ENCODE measurements around the gene CACNB2.
"Not testable (repeated sequence)": the region's sequence is repeated elsewhere in the genome, so short reads cannot be mapped to it uniquely, and the experiment has no call there.

CACNB2 gene

DNA sequence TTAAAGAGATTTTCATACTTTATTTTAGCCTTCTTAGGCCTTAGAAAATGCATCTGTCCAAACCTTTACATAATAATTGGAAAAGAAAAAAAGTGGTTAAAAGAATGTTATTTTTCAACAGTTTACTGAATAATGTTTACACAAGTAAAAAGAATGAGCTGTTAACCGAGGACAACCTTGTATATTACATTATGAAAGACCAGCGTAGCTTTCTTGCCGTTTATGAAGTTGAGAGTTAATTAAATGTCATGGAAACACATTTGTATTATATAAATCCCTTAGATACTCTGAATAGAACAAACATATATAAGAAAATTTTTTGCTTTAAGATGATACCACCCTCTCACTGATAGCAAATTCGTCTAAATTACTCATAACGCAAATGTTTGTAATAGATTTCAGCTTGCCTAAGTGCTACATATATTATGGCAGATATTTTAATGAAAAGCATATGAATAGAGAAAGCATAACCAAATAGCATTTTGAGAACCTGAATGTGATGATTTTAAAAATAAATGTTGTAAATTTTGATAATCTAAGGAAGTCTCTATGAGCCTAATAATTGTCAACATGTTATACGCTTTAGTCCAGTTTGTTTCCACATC lies 9.1 kb downstream of the CACNB2 start:
- Mint-ChIP-seq H3K9me3 (no peaks in the 10 kb centered on the region), H3K4me3 (no peak overlapping the region), H3K4me1 (no peaks in the 10 kb centered on the region), H3K27me3 (ENCODE audit: low read depth) (peaks cover 17% of the 10 kb centered on the region), H3K36me3 (ENCODE audit: low read depth) (no peaks in the 10 kb centered on the region), H3K27ac (no peak overlapping the region)
- TF ChIP-seq, protein P1, sequence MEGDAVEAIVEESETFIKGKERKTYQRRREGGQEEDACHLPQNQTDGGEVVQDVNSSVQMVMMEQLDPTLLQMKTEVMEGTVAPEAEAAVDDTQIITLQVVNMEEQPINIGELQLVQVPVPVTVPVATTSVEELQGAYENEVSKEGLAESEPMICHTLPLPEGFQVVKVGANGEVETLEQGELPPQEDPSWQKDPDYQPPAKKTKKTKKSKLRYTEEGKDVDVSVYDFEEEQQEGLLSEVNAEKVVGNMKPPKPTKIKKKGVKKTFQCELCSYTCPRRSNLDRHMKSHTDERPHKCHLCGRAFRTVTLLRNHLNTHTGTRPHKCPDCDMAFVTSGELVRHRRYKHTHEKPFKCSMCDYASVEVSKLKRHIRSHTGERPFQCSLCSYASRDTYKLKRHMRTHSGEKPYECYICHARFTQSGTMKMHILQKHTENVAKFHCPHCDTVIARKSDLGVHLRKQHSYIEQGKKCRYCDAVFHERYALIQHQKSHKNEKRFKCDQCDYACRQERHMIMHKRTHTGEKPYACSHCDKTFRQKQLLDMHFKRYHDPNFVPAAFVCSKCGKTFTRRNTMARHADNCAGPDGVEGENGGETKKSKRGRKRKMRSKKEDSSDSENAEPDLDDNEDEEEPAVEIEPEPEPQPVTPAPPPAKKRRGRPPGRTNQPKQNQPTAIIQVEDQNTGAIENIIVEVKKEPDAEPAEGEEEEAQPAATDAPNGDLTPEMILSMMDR (IDR thresholded peaks at IDR 0.05; ENCODE audit: unreplicated experiment in 3 of 3) = no peak

DNA sequence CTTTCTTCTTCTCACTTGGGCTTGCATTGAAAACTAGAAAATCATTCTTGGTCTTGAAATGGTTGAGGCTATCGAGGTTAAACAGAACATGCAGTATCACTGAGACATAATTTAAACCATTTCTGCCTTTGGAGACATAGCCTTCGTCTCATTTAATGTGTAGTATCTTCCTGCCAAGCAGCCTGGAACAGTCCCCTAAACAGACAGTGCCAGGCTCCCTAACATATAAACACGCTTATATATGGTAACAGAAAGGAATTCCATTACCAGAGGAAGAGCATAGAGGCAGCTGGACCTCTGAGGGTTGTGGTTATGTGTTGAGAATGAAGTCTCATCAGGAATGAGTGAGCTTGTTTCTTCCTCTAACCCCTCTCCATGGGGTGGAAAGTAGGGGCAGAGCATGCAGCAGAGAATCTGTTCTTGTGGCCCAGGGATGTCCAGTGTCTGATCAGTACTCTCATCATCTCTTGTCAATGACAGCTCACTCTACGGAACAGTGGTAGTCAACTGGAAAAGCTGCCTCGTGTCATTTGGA lies 11.2 kb downstream of the CACNB2 start:
- Mint-ChIP-seq H3K36me3 (ENCODE audit: low read depth) (no peaks in the 10 kb centered on the region), H3K27me3 (ENCODE audit: low read depth) (peaks cover 4% of the 10 kb centered on the region), H3K4me3 (no peak overlapping the region), H3K27ac (no peak overlapping the region), H3K9me3 (no peaks in the 10 kb centered on the region), H3K4me1 (no peaks in the 10 kb centered on the region)
- TF ChIP-seq, protein P1 (IDR thresholded peaks at IDR 0.05; ENCODE audit: unreplicated experiment in 3 of 3) = no peak

DNA sequence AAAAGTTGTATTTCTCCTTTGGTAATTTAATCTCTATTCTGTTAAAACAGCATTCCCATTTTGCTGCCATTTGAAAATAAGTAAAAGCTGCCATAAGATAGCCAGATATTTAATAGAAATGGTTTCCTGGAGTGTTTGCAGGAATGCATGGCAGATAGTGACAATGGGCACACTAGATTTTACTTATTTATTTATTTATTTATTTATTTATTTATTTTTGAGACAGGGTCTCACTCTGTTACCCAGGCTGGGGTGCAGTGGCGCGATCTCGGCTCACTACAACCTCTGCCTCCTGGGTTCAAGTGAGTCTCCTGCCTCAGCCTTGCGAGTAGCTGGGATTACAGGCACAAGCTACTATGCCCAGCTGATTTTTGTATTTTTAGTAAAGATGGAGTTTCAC lies 13.2 kb downstream of the CACNB2 start:
- H3K27me3 Mint-ChIP-seq (ENCODE audit: low read depth); H3K27ac Mint-ChIP-seq; H3K9me3 Mint-ChIP-seq; H3K4me3 Mint-ChIP-seq; H3K4me1 Mint-ChIP-seq; H3K36me3 Mint-ChIP-seq (ENCODE audit: low read depth): not testable (repeated sequence)

DNA sequence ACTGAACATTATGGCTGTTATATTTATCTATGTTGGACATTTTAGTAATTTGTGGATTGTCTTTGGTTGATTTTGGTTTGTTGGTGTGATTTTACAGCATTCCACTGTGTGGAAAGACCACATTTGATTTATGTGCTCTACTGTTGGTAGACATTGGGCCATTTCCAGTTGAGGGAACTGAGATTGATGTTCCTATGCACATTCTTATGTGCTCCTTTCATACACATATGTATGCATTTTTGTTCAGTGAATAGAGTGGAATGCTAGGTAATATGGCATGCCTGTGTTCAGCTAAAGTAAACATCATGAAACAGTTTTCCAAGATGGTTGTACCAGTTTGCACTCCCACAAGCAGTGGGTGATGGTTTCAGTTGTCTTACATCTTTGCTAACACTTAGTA lies 15.1 kb downstream of the CACNB2 start:
- TF ChIP-seq, protein P1 (IDR thresholded peaks at IDR 0.05; ENCODE audit: unreplicated experiment in 3 of 3) = no peak
- H3K9me3 Mint-ChIP-seq = no peaks in the 10 kb centered on the region
- peaks cover 4% of the 10 kb centered on the region for H3K27me3 Mint-ChIP-seq (ENCODE audit: low read depth)
- H3K27ac Mint-ChIP-seq = no peak overlapping the region
- H3K36me3 Mint-ChIP-seq (ENCODE audit: low read depth) = no peaks in the 10 kb centered on the region
- H3K4me3 Mint-ChIP-seq = no peak overlapping the region
- peaks cover 16% of the 10 kb centered on the region for H3K4me1 Mint-ChIP-seq

DNA sequence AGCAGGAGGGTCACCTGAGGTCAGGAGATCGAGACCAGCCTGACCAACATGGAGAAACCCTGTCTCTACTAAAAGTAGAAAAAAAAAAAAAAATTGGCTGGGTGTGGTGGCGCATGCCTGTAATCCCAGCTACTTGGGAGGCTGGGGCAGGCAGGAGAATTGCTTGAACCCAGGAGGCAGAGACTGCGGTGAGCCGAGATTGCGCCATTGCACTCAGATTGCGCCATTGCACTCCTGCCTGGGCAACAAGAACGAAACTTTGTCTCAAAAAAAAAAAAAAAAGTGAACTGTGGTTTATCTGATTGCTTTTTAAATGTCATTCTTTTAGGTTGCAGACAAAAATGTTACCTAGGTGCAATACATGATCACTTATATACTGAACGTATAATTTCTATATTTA lies 16.6 kb downstream of the CACNB2 start:
- peaks cover 21% of the 10 kb centered on the region for H3K4me1 Mint-ChIP-seq
- not testable (repeated sequence) for H3K36me3 Mint-ChIP-seq (ENCODE audit: low read depth); H3K4me3 Mint-ChIP-seq; H3K27me3 Mint-ChIP-seq (ENCODE audit: low read depth); H3K9me3 Mint-ChIP-seq; H3K27ac Mint-ChIP-seq

DNA sequence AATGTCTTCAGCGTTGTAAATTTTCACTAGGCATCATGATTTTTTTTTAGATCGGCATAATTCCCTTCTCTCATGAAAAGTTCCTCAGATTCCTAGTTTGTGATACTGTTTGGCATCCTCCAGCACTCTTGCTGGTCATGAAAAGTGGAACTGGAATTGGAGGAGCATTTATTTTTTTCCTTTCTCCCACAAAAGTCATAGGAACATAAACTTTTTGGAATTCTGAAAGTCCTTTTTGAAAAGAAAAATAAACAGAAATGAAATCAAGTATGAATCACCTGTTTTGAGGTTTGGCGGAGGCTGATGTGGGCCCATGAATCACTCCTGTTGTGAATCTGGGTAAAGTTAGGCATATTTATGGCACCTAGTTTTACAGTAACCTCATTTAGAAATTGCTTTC lies 17.7 kb downstream of the CACNB2 start:
- TF ChIP-seq, protein P1 (IDR thresholded peaks at IDR 0.05; ENCODE audit: unreplicated experiment in 3 of 3) = no peak
- Mint-ChIP-seq H3K27ac (no peak overlapping the region), H3K4me1 (peaks cover 25% of the 10 kb centered on the region), H3K36me3 (ENCODE audit: low read depth) (no peaks in the 10 kb centered on the region), H3K9me3 (no peaks in the 10 kb centered on the region), H3K27me3 (ENCODE audit: low read depth) (no peaks in the 10 kb centered on the region), H3K4me3 (no peak overlapping the region)

DNA sequence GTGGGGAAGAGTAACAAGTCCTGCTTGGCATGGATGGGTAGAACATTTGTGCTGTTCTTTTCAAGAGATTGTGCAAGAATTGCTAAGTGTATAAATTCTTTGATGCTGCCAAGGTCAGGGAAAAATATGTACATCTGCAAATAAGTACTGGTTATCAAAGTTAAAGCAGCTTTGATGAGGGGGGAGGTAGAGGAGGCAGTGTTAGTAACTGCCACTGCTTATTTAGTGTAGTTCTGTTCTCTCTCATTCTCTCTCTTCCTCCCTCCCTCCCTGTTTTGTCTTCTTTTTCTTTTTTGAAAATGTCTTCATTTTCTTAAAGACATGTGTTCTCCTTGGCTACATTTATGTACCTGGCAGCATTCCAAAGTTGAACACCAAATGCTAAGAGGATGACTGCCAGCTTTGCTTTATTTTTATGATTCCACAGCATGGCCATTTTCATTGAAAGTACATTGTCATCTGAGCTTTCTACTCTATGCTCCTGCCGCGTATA lies 18.6 kb downstream of the CACNB2 start:
- Mint-ChIP-seq H3K27me3 (ENCODE audit: low read depth) (no peaks in the 10 kb centered on the region), H3K36me3 (ENCODE audit: low read depth) (no peaks in the 10 kb centered on the region), H3K27ac (peak overlapping the region; percentile 45 to 62 (median 50)), H3K4me3 (peak overlapping the region in 1 of 3 experiments; percentile 58), H3K9me3 (no peaks in the 10 kb centered on the region), H3K4me1 (peaks cover 31% of the 10 kb centered on the region)
- TF ChIP-seq, protein P1 (IDR thresholded peaks at IDR 0.05; ENCODE audit: unreplicated experiment in 3 of 3) = no peak
